Ecto neural progenitor cell (in vitro differentiated cells): ENCODE data around the gene TBC1D14.
A peak's percentile ranks its signal among the peaks of the same experiment; 100 is the strongest.

Experiments
- DNase-seq: peaks from one replicate; pipeline ENCODE4 v3.0.0-alpha.2; 2018; ENCODE audit warnings: low spot score

TBC1D14 gene, protein sequence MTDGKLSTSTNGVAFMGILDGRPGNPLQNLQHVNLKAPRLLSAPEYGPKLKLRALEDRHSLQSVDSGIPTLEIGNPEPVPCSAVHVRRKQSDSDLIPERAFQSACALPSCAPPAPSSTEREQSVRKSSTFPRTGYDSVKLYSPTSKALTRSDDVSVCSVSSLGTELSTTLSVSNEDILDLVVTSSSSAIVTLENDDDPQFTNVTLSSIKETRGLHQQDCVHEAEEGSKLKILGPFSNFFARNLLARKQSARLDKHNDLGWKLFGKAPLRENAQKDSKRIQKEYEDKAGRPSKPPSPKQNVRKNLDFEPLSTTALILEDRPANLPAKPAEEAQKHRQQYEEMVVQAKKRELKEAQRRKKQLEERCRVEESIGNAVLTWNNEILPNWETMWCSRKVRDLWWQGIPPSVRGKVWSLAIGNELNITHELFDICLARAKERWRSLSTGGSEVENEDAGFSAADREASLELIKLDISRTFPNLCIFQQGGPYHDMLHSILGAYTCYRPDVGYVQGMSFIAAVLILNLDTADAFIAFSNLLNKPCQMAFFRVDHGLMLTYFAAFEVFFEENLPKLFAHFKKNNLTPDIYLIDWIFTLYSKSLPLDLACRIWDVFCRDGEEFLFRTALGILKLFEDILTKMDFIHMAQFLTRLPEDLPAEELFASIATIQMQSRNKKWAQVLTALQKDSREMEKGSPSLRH

DNA sequence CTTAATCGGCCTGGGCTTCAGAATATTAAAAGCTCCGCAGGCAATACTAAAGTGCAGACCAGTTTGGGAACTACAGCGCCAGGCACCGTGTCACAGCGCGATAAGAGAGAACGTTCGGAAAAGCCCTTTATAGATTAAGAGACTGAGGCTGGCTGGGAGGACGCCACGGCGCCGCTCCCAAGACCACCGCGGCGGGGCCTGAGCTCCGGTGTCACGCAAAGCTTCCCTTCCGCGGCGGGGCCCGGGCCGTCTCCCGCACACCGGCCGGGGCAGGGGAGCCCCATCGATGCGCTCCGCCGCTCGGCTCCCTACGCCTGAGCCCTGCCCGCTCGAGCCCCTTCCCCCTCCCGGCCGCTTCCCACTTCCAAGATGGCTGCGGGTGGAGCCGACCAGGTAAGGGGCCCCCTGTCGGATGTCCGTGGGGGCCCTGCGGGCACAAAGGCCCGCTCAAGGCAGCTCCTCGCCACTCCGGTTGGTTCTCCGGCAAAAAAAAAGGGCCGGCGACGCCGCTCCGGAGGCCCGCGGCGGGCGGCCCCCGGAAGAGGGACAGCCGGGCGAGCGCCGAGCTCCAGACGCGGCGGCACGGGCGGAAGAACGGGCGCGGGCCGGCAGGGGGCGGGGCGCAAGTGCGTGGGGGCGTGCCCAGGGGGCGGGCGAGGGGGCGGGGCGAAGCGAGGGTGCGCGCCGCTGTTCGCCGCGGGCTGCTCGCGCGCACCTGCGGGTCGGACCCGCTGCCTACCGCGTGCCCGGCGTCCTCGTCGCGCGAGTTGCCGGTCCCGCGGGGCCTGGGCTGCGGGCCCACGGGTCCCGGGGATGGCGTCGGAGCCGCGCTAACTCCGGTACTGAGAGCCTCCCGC is at the start of gene TBC1D14:
Gene TBC1D14 (plus strand): TSS at position 714 of the 857 bp plus-strand sequence. CDS start 13,564 bp downstream, outside the sequence.
- peak; percentile 93 for DNase-seq

DNA sequence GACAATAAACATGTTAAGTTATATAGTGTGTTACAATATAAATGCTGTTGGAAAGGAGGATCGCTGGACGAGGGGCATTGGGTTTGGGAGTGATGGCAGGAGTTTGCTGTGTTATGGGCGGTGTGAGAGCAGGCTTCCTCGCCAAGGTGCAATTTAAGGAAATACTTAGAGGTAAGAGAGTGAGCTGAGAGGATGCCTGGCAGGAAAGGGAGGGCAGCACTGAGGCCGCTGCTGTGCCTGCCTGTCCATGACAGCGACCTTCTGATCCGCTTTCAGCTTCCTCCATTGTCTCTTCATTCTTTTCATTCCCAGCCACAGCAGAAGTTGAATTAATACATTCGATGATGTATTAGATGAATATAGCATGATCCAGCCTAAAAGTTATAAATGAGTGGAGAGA is 41.2 kb upstream of the TBC1D14 start:
- DNase-seq, result no peak

DNA sequence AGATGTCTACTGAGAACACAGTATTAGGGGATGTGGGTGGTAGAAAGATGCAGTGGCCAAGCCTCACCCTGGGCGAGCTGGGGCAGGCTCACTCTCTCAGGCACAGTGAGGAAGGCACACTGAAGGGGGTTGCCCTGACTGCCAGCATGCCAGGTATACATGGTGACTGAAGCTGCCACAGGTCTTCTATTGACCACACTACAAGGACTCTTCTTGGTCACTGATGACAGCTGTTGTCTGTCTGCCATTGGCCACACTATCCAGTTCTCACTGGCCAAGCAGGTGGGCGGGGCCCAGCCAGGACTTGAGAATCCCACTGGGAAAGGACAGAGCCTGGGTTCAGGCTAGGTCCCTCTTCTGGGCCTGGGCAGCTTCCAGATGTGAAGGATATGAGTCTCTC is 39.7 kb upstream of the TBC1D14 start:
- no peak for DNase-seq

DNA sequence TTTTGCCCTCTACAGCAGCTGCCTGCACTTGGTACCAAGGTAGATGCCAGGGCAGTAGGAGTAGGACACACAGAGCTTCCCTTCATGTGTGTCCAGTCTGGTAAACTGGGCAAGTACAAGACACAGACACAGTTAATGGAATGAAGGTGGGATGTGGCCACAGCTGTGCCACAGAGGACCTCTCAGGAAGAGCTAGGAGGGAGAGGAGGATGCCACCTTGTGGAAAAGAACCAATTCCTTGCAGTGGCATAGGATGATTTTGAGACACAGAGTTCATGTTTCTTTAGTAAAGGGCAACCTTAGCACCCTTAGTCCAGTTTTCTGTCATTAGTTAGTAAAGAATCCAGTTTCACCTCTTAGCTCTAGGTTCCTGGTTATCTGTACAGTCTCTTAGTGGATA is 36.3 kb upstream of the TBC1D14 start:
- no peak for DNase-seq

DNA sequence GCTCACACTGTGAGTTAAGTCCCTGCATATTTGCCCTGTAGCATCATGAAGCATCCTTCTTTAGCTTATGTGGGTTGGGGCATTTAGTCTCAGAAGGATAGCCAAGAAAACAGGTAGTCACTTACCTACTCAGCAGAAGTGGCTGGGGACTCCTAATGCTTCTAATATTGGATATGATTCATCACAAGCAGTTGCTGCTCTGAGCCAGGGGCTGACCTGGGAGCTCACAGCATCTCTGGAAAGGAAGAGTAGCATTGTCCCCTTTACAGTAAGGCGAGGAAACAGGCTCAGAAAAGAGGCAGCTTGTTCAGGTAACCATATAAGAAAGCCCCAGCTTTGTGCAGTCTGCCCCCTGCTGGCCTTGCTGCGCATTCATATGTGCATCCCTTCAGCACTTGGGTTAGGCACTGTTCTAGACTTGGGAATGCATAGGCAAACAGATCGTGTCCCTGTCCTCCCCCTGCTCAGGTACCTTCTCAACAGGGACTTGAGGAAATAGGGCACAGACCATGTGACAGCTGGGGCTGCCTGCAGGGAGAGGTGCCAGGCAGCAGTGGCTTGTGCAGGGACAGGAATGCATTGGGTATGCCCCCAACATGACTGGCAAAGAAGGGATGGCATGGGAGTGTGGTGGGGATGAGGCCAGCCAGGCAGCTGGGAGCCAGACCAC is 35.7 kb upstream of the TBC1D14 start:
- peak; percentile 75 for DNase-seq

DNA sequence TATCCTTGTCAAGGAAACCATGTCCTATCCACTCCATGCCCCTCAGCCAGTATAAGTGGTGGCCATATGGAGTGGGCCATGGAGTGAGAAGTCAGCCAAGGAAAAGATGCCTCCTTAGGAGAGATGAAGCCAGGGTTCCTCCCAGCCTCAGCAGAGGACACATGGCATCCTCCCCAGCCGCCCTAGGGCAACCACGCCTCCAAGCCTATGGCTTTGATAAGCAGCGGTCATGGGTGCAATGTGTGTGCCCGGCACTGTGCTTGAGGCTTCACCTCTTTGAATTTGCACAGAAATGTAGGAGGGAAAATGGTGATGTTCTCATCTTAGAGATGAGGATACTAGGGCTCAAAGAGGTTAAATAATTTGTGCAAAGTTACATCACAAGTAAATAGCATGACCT is 34.6 kb upstream of the TBC1D14 start:
- DNase-seq, result no peak

DNA sequence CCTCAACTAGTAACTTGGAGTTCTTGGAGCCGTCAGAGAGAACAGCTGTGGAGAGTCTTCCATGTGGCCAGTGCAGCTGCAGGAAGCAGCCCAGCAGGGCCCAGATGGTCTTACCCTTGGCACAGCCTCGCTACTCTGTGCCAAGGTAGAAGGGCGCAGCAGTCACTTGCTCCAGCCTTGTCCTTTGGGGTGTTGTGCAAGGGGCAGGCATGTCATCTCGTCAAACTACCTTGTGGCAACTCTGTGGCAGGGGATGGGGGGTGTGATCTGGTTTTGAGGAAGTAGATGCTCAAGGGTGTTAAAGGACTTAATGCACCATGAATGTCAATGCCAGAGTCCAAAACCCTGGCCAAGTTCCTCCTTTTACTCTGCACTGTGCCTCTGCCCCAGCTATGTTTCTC is 34.2 kb upstream of the TBC1D14 start:
- DNase-seq, result no peak

DNA sequence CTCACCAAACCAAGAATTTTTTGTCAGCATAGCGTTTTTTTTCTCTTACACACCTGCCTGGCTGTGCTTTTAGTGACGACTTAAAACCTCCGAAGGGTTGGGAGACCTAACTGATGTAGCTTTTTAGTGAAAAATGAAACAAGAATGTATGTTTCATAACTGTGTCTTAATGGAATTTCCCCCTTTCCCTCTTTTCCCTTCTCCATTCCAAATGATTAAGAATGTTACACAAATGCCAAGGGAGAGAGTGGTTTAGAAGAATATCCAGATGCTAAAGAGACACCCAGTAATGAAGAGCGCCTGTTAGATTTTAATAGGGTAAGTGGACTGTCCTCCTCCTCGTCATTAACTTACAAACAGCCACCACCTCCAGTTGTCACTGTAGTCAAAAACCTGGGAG is 33.2 kb upstream of the TBC1D14 start:
- no peak for DNase-seq

DNA sequence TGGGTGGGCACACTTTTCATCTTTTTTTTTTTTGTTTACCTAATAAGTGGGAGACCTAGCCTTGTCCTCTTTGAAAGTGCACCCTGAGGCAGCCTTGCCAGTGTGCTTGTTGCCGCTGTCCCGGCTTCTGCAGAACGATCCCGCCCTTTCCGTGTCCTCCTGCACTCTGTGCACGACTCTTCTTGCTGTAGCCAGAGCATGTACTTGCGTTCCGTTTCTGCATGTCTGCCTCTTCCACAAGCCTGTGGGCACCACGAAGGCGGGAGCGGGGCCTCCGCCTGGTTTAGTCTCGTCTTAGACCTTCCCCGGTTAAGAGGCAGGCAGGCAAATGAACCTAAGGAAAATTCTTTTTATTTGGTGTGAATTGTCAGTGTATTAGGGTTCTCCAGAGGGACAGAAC is 32.6 kb upstream of the TBC1D14 start:
- DNase-seq, result no peak

DNA sequence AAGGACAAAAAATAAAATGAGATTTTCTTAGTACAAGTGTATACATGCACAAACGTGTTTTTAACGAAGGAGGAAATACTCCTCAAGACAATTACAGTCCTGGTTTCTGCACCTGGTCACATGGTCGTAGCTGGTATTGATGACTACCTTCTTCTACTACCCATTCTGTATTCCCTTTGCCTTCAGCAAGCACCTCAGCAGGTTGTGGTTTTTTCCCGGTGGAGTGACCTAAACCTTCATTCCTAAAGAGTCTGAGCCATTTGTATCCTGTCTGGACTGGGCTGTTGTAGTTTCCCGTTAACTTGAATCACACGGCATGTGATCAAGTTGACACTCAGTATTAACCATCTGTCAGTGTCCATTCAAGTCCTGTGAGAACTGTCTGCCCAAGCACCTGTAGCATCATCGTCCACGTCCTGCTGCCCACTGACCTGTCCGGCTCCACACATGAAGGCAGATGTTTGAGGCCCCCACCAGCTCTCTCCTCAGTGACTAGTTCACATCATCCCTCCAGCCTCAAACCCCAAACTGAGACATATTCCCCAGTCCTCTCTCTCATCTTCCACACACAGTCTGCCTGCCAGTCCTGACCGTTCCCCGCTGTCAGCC is 31.1 kb upstream of the TBC1D14 start:
- no peak for DNase-seq

DNA sequence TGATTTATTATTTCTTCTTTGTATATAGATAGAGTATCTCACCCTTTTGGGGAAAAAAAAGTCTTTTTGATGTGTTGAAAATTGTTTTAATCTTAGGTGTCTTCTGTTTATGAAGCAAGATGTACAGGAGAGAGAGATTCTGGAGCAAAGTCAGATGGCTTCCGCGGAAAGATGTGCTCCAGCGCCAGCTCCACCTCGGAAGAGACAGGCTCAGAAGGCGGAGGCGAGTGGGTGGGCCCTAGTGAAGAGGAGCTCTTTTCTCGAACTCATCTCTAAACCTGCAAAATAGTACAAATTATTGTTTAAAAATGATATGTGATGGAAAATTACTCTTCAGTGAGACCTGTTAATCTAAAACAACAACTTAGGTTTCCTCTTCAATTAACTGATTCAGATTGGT is 28.9 kb upstream of the TBC1D14 start:
- DNase-seq, result no peak

DNA sequence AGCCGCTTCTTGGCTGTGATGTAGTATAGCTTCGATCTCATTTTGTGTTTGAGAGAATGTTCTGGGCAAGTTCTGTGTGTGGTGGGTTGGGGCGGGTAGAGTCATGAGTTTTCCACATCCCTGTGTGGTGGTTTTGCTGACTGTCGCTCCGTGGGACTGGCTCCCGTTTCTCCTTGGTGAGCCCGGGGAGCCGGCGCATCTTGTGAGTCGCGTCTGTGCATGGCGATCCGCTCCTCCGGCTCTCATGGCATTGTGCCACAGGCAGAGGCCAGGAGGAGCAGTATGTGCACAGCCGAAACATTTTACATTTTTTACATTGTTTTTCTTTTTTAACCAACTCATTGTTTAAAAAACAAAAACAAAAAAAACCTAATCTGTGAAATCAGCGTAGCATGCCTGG is 27.7 kb upstream of the TBC1D14 start:
- DNase-seq, result no peak

DNA sequence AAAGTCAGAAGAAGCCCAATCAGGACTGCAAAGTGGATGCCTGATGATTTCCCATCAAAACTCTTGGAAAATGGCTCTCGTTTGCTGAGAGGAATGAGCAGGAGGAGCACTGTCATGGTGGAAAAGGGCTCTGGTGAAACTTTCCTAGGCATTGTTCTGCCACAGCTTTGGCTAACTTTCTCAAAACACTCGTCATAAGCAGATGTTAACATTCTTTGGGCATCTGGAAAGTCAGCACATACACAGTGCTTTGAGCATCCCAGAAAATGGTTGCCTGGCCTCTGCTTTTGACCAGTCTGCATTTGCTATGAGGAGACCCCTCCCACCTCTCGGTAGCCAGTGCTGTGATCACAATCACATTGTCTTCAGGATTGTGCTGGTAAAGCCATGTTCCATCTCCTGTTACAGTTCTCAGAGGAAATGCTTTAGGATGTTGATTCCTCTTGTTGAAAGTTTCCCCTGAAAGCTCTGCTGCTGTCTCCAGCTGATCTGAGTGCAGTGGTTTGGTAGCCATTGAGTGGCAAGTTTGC is 25.2 kb upstream of the TBC1D14 start:
- DNase-seq, result no peak

DNA sequence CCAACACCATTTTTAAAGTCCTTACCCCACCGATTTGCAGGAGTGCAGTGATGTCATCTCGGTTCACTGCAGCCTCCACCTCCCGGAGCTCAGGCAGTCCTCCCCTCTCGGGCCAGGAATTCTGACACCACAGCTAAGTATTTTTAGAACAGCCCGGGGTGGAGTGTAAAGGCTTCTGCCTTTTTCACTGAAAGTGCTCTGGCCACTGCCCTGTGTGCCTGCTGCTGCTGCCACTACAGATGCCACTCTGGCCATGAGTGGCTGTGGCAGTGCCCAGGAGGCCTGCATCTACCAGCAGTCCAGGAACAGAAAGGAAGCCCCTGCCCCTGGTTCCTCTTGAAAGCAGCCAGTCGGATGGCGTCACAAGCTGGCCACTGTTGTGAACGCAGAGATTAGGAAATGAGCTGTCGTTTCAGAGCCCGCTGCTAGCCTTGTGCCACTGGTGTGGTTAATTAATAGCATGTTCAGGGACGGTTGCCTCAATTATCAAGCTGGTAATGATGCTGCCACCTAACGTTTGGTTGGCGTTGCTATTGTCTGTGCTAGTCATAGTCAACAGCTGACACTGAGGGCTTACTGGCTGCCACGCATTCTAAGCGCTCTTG is 23.6 kb upstream of the TBC1D14 start:
- DNase-seq, result no peak

DNA sequence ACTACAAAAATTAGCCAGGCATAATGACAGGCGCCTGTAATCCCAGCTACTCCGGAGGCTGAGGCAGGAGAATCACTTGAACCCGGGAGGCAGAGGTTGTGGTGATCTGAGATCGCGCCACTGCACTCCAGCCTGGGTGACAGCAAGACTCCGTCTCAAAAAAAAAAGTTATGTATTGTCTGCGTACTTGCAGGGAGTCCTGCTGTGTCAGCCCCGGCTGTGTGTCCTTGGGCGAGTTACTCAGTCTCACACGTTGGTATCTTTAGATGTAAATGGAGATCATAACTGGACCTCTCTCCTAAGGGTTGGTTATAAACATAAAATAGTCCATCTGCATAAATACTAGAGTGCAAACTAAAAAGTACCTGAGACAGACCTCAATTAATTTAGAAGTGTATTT is 22.7 kb upstream of the TBC1D14 start:
- DNase-seq, result no peak

DNA sequence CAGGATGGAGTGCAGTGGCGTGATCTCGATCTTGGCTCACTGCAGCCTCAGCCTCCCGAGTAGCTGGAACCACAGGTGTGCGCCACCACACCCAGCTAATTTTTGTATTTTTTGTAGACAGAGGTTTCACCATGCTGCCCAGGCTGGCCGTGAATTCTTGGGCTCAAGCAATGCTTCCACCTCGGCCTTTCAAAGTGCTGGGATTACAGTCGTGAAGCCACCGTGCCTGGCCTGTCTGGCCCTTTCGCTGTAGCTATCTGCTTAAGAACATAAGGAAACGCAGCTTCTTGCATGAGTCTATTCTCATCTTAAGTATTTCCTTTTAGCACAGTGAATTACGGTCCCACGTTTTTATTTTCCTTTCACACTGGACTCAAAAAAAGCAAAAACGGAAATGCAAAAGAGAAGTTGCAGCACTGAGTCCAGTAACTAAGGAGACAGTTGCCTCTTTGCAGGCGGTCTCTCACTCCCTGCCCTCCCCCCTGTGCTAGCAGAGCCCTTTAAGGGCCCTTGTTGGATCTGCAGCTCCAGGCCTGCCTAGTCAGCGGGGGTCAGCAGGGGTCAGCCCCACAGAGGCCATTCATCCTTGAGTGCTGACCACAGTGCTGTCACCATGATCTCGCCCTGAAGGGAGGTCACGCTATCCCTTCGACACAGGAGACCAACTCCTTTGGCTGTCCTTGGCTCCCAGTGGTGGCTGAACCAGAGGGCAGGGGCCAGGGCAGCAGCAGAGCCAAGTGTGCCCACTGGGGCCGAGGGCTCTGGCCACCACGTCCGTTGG is 21.8 kb upstream of the TBC1D14 start:
- DNase-seq, result no peak

DNA sequence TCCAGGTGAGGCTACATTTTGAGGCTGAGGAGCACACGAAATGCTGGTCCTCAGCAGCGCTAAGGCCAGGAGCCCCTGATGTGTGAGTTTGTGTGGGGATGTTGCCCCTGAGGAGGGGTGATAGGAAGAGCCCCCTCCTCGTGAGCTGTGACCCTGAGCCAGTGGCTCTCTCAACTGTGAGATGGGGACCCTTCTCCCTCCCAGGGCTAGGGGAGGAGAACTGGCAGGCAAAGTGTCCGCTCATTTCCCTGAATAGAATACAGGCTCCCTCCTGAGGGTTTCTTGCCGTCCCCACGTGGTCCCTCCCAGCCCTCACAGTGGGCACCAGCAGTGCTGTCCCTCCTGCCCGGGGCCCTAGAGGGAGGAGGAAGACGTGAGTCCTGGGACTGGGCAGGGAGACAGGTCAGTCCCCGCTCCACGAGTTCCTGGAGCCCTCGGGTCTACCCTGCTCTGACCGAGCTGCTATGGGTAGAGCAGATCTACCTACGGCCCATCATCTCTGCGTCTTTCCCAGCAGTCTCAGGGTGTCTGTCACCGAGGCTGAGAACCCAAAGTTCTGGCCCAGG is 21.0 kb upstream of the TBC1D14 start:
- no peak for DNase-seq

DNA sequence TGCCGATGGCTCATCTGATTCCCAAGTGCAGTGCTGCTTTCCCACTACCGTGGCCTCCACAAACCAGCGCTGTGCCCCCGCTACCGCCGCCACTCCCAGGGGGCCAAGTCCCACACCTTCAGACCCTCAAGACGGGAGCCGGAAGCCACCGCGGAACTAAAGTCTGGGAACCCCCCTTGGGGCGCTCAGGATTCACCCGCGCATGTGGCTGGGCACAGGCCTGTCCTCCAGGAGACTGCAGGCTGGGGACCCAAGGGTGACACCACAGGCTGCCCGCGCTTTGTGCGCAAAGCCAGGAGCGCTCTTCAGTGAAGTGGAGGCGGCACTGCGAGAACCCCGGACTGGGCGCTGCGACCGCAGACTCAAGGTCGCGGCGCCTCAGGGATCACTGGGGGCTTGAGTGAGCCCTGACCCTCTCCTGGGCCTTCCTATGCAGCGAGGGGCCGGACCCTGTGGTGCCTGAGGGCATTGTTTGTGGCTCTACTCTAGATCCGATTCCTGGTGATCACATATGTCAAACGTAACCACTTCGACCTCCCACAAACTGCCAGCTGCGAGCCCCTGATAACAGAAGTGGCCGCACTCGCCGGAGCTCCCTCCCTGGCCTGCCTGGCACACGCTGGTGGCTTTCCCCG is 20.4 kb upstream of the TBC1D14 start:
- no peak for DNase-seq

DNA sequence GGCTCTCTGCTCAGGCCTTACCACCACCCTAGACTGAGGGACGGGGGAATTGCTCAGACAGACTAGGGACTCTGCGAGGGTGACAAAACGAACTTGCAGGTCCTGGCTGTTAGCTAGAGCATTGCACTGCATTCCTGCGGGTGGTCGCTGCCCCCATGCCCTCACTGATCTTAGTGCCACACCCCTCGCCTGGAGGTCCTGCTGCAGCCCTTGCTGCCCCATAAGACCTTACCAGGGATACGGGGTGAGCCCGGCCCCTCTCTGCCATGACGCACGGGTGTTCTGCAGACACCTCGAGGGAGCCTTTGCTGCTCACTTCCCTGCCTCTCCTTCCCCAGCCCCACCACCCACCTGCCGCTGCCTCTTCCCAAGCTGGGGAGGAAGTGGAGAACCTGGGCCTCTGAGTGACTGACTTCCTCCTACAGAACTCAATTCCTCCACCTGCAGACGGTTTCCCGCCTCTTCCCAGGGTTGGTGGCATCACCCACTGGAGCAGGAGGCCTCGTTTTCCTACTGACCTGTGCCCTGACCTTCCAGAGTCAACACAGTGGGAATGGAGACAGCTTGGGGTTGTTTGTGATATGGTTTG is 19.8 kb upstream of the TBC1D14 start:
- DNase-seq, result no peak
